ENCODE data around the gene PCAT7. TPM values are rescaled to one million over a fixed set of nuclear protein-coding genes. Genes with fewer than 3 reads are reported as not detected.

PCAT7 gene
- total RNA-seq, 1 experiment from 2014 or later = 4.0 TPM

- Histone ChIP-seq H4K5ac (ENCODE audit: insufficient read length, low read depth, low read length) (no peak overlapping the region), H4K8ac (replicated peaks; ENCODE audit: insufficient read length, low read depth, low read length) (no peak overlapping the region), H2BK15ac (ENCODE audit: low read depth, low read length) (no peak overlapping the region), H3K79me1 (ENCODE audit: insufficient read depth, low read depth, low read length, poor library complexity, severe bottlenecking) (no peaks in the 10 kb centered on the region), H3K4ac (ENCODE audit: low read depth, low read length) (no peak overlapping the region), H2BK20ac (ENCODE audit: low read depth, low read length, poor library complexity, severe bottlenecking) (no peak overlapping the region), H2BK120ac (ENCODE audit: low read depth, low read length, poor library complexity, severe bottlenecking) (no peak overlapping the region), H3K9me3 (ENCODE audit: control insufficient read depth, low read depth, low read length) (no peaks in the 10 kb centered on the region), H3K79me2 (ENCODE audit: insufficient read depth, low read length) (no peaks in the 10 kb centered on the region; the same call in 1 of the 2 replicates), H3T11ph (ENCODE audit: low read length) (no peak overlapping the region), H3K23ac (ENCODE audit: insufficient read length, low read depth, low read length) (no peak overlapping the region), H2BK12ac (ENCODE audit: insufficient read length, low read depth, low read length) (no peak overlapping the region), H2AFZ (ENCODE audit: low read length) (no peak overlapping the region), H3K9ac (ENCODE audit: extremely low read depth, insufficient read length, low read length) (no peak overlapping the region), H3K4me2 (ENCODE audit: insufficient read depth, insufficient read length, low read length) (no peak overlapping the region), H4K91ac (ENCODE audit: insufficient read length, low read depth, low read length) (no peak overlapping the region), H3K18ac (ENCODE audit: insufficient read length, low read depth, low read length) (no peak overlapping the region), H2BK5ac (ENCODE audit: insufficient read length, low read length) (no peak overlapping the region), H2AK5ac (ENCODE audit: insufficient read length, low read length) (no peak overlapping the region), H3K4me1 (ENCODE audit: insufficient read depth, low read length) (peaks cover 2% of the 10 kb centered on the region; the same call in 1 of the 2 replicates), H3K56ac (ENCODE audit: insufficient read length, low read depth, low read length) (no peak overlapping the region), H3K23me2 (ENCODE audit: insufficient read length, low read depth, low read length, poor library complexity, severe bottlenecking) (no peaks in the 10 kb centered on the region), H3K14ac (ENCODE audit: insufficient read depth, low read length) (no peak overlapping the region), H4K20me1 (ENCODE audit: control insufficient read depth, insufficient read depth, insufficient read length) (no peaks in the 10 kb centered on the region), H3K27ac (ENCODE audit: insufficient read length, low read depth, low read length) (no peak overlapping the region), H3K27me3 (ENCODE audit: insufficient read depth, low read length) (no peaks in the 10 kb centered on the region)
- H3K27ac Mint-ChIP-seq = no peak overlapping the region; a peak in 1 of 7 replicates
- H3K36me3 Mint-ChIP-seq (ENCODE audit: insufficient read depth in 1 of 3, low read depth in 3 of 3) = no peaks in the 10 kb centered on the region
- DNase-seq = no peak
- peaks cover 4% of the 10 kb centered on the region for H3K27me3 Mint-ChIP-seq (ENCODE audit: low read depth)
- no peak for TF ChIP-seq CTCF (conservative IDR thresholded peaks at IDR 0.05)
- no CpG with 5 or more reads among the region's 7 CpGs for WGBS (ENCODE audit: extremely low coverage, insufficient read length, low lambda C conversion rate)
- no peak overlapping the region for H3K4me3 Mint-ChIP-seq
- peaks cover 17 to 26% of the 10 kb centered on the region in 2 experiments for H3K4me1 Mint-ChIP-seq
- H3K9me3 Mint-ChIP-seq = no peaks in the 10 kb centered on the region
Measured at GRCh38 chr9:94612071-94612470, 57.2 kb downstream of the PCAT7 start.
